Mammary epithelial cell (primary cell): ENCODE measurements around the gene GLP2R.

Experiments used
- CTCF ChIP-seq, 2 donors: IDR thresholded peaks in 1 of 2; conservative IDR thresholded peaks in 1 of 2; 2 replicates each; pipeline ENCODE4 v1.5.1; 2011 to 2012; ENCODE audit warnings: inconsistent platforms in 2 of 2, low read length in 2 of 2, mild to moderate bottlenecking in 2 of 2, control low read depth in 1 of 2, low read depth in 1 of 2; ENCODE audit not compliant: insufficient read depth in 1 of 2; ENCODE audit errors: extremely low read depth in 1 of 2
- EZH2 ChIP-seq: IDR thresholded peaks from 2 replicates; pipeline ENCODE4 v1.6.1; 2012; ENCODE audit warnings: low read length, inconsistent platforms, borderline replicate concordance

- no peak for TF ChIP-seq CTCF (conservative IDR thresholded peaks at IDR 0.05 in 1 of 2, IDR thresholded peaks at IDR 0.05 in 1 of 2; ENCODE audit: extremely low read depth in 1 of 2, insufficient read depth in 1 of 2, low read depth in 1 of 2, low read length in 2 of 2)
- no peak for TF ChIP-seq EZH2
These were observed 60.6 kb downstream of the GLP2R start for GRCh38 chr17:9886141-9886930.
